NCI-H82 treated with DMSO at 0.1 percent for 48 hours (cell line): ENCODE results near the gene APOD.

Source experiments
- DNase-seq: peaks from one replicate; lab custom pipeline; 2025; ENCODE audit not compliant: unreplicated experiment; lab: John Stamatoyannopoulos, UW

The APOD gene

DNA sequence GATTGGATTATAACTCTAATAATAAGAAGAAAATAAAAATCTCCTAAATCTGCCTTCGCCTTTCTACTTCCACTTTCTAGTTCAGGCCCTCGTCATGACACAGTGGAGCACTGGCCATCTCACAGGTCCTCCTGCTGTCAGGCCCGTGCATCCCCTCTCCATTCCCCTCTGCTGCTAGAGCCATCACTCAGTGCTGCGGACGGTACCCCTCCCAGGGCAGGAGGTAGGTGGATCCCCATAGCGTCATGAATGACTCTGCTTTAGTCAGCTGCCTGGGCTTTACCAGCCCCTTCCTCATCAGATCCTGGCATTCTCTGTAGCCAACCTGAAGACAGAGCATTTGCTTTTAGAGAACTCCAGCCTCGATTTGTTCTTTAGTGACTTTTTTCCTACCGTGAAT is 28.6 kb downstream of the APOD start:
- no peak for DNase-seq

DNA sequence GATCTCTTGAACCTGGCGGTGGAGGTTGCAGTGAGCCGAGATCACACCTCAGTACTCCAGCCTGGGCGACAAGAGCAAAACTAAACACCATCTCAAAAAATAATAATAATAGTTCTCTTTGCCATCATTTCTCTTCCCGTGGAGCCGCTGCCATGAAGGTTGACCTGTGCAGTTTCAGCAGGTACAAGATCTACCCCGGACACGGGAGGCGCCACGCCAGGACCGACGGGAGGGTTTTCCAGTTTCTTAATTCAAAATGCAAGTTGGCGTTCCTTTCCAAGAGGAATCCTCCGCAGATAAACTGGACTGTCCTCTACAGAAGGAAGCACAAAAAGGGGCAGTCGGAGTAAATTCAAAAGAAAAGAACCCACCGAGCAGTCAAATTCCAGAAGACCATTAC is 29.3 kb downstream of the APOD start:
- DNase-seq: no peak

DNA sequence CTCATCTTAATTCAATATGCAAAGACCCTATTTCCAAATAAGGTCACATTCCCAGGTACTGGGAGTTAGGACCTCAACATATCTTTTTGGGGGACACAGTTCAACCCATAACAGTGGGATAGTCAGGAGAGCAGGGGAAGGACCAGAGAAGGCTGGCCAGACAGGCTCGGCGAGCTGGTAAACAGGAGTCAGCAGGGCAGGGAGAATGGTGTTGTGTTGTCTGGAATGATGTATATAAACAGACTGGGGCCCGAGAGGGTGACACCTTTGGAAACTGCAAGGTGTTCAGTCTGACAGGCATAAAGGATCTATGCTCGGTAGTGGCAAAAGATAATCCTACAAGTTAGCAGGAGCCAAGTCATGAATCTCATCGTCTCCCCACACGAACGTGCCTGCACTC is 30.5 kb downstream of the APOD start:
- DNase-seq: no peak

DNA sequence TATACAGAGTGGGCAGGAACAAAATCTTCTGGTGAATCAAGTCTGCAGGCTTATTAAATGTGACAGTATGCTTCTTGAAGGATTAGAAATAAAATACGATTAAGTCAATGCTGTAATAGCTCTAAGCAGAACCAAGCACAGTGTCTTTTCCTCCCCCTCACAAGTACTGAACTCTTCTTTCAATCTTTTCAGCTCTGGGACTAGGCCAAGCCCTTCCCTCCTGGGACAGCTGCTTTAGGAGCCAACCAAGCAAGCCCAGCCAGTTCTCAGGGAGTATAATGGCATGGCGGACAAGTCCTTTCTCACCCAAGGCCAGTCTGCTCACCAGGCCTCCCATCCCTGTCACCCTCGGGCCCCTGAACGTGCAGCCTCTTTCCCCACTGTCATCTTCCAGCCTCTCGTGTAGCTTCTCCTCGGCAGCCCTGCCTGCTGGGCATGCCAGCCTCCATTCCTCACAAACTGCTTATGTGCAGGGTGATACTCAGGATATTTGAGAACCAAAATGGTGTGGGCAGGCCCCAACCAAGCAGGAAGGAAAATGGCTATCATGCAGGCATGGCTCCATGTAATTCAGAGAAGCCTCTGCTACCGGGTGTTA is 32.3 kb downstream of the APOD start:
- DNase-seq: peak; percentile 65

DNA sequence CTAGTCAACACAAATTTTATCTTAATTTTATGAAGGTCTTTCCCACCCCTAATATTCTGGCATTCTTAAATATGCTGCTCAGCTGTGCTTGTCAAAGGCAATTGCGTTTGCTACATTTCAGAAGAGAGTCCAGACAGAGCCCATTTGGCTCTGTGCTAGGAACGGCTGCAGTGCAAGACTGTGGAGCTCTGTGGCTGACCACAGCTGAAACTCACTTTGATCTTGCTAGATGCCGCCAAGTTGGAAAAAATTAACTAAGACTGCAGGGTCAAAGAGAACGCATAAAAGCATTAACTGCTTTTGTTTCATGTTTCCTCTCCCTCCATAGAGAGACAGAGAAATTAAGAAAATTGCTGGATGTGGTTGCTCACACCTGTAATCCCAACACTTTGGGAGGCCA is 33.0 kb downstream of the APOD start:
- DNase-seq: no peak

DNA sequence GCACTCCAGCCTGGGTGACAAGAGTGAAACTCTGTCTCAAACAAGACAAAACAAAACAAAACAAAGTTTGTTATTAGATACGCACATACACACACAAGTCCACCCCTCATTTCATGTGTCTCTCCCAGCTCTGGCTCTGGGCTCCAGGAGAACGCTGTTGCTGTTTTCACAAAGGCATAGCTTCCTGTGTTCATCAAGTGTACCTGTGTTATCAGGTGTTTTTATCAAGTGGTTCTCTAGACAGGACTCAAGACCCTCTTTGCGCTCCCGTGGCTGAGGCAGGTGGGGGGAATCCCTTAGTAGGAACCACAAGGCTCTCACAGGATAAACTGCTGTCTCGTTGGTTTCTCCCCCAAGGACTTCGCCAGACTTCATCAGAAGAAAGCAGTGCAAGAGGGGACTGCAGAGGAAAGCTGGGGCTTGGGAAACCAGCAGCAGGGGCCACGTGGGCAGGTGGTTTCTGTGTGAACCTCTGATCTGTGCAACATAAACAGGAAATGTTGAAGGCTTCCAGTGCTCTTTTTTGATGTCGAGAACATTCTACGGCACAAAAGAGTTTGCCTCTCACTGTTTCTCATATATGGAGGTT is 33.7 kb downstream of the APOD start:
- DNase-seq: no peak

DNA sequence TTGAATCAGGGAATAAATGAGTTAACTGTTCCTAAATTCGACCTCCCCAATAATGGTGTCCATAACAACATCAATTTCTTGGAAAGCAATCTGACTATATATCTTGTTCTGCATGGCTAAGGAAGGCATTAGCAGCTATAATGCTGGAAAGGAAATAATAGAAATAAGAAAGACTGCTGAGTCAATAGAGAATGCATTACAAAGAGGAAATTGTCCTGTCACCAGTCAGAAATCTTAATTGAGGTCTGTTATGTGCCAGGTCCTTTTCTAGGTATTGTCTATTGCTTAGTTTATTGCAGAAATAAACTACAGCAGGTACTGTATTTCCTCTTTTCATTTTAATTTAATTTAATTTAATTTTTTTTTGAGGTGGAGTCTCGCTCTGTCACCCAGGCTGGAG is 34.8 kb downstream of the APOD start:
- no peak for DNase-seq

DNA sequence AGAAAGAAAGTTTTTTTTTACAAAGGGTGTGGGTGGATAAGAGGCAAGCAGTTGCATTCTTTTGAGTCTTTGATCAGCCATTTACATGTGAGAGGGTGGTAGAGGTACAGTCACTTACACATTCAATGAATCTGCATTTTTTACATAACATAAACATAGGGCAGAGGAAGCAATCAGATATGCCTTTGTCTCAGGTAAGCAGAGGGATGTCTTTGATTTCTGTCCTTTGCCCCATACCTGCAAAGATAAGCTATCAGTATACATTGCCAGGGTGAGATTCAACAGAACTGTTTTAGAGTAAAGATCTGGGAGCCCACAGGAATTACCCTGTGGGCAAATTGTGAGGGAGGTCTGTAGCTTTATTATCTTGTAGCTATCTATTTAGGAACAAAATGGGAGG is 35.2 kb downstream of the APOD start:
- no peak for DNase-seq

DNA sequence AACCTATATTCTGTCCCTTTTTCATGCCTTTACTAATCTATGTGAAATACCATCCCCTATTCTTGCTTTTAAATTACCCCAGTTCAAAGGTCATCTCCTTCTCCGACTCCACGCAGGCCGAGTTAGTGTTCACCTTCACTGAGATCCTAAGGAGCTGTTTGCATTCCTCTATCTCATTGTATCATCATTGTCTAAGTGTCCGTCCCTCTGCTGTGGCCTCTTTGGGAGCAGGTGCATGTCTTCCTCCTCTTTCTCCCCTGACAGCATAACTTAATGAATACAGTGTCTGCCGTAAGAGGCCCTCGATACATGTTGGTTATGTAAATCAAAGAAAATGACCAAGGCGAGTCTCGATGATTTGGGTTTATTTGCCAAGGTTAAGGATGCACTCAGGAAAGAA is 35.7 kb downstream of the APOD start:
- no peak for DNase-seq

DNA sequence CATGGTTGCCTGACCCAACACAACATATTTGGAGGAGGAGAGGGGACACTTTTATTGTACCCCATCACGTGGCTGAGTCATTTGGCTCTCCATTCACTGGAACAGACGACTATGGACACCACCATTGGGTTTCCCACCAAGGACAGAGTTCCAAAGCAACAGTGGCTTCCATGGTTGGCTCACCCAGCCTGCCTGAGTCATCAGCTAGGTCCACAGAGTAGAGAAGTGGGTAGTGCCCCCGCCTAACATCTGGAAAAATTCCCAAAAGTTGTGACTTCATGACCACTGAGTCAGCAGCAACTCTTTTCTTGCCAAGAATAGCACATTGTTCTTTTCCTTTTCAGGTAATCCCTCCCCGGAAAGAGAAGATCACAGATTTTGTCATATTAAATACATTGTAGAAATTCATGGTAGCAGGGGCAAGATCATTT is 37.6 kb downstream of the APOD start:
- no peak for DNase-seq

DNA sequence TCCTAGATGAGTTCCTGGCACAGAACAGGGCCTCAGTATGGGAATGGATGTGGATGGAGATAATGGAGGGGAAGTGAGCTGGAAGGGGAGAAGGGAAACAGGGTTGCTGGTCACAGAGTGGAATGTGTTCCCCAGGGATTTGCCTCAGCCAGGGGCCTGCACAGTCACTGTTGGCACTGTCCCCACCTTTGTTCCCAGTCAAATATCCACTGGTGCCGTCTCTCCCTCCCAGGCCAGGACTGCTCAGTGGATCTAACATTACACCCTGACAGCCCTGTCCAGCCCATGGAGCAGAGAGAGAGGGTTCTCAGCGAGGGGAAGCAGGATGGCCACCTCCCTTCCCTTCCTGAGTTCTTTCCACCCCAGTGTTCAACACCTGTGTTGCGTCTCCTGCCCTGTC is 39.1 kb downstream of the APOD start:
- DNase-seq: no peak

DNA sequence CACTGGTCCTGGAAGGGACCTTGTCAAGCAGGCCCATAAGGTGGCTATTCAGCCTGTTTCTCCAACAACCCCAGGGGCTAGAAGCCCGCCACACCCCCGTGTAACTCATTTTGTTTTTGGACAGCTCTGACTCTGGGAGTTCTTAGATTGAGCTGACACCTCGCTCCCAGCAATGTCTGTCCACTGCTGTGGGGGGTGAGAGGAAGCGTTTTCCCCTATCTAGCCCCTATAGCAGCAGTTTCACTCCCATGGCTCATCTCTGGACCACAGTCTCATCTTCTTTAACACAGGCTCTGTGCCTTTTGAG is 39.6 kb downstream of the APOD start:
- no peak for DNase-seq

DNA sequence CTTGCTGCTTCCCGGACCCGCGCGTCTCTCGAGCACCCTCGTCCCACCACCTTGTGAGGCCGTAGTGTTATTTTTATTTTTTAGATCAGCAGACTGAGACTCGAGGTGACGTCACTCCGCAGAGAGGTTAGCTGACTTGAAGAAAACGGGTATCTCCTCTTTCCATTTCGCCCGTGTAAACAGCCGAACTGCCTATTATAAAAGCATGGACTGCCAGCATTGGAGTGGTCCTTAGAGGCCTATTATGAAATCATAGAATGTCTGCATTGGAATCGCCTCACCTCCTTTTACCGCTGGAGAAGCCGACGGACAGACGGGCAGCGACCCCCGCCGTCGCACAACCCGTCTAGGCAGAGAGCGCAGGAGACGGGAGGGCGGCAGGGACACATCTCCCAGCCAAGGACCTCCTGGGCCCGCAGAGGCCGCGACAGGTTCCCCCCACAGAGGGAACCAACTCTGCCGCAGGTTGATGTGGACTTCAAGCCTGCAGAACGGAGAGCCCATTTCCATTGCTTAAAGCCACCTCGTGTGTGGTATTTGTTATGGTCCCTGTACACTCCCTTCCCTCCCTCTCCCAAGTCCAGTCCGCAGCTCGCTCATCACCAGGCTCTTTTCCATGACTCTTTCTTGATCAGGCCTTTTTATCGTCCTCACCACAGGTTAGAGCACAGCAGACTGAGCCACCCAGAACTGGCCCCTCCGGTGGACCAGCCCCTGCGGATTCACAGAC is 40.1 kb downstream of the APOD start:
- DNase-seq: no peak

DNA sequence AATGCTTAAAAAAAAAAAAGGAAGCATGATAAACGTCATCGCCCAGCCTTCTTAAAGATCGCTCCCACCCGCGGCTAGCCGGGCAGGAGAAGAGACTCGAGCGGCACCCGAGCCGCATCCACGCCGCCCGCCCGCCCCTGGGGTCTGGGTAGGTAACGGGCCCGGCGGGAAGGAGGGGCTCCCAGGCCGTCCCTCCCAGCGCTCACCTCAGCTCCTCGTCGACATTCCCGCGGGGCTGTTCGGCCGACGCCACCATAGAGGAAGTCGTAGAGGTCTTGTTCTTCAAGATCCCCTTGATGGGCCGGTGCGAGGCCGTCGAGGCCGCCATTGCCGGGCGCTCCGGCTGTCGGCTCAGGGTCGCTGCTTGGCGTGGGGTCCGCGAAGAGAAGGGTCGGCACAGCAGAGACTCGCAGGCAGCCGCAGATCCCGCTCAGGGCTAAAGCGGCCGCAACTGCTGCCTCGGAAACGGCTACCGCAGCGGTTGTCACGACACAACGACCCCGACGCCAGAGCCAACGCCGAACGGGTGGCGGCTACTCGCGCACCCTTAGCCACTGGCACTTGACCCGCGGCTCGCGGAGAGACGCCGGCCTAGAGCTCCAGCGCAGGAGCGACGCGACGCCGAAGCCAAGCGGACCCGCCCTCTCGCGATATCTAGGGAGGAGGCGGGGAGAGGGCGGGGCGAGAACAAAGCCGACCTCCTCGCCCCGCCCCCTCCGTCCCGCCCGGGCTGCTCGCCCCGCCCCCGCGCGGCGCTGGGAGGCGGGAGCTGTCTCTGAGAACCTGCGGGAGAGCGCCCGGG is 40.8 kb downstream of the APOD start, which contains the start of gene PPP1R2:
PPP1R2 (minus strand) TSS at position 628 of the 802 bp plus-strand sequence; CDS start at position 328, 300 bp downstream.
- DNase-seq: peak; percentile 81

DNA sequence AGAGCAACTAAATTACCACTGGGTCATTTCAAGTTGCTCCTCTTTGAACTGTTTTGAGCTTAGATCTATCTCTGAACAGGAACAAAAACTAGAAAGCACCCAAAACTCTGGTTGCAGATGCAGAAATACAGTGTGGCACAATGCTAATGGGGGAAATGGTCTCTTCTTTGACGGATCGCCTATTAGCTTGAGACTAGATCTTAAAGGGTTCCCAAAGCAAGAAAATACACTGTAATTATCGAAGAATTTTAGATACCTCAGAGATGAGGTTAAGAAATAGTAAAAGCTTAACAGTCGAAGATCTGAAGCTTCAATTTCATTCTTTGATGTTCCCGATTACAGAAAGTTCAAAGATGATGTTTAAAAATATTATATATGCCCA is 41.4 kb downstream of the APOD start:
- DNase-seq: no peak

DNA sequence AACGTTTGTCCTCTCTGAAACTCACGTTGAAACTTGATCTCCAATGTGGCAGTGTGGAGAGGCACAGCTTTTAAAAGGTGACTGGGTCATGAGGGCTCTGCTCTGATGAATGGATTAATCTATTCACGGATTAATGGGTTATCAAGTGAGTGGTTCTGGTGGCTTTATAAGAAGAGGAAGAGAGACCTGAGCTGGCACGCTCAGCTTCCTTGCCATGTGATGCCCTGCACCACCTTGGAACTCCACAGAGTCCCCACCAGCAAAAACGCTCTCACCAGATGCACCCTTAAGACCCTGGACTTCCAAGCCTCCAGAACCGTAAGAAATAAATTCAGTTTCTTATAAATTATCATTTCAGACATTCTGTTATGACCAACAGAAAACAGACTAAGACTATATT is 43.2 kb downstream of the APOD start:
- peak; percentile 75 for DNase-seq

DNA sequence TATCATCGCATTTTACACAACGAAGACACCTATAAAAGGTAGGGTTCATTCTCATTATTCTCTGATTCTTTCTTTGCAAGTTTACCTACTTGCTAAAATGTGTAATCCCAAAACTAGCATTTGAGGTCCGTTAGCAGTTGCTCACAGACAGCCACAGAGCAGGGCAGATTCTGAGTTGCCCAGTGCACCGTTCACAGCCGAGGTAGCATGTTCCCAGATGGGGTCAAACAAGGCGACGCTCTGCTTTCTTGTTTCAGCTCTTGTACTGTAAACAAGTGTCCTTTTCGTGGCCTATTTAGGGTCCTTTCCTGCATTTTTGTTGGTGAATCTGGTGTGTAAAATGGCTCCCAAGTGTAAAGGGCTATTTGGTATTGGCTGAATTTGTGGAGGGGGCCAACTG is 43.7 kb downstream of the APOD start:
- no peak for DNase-seq

DNA sequence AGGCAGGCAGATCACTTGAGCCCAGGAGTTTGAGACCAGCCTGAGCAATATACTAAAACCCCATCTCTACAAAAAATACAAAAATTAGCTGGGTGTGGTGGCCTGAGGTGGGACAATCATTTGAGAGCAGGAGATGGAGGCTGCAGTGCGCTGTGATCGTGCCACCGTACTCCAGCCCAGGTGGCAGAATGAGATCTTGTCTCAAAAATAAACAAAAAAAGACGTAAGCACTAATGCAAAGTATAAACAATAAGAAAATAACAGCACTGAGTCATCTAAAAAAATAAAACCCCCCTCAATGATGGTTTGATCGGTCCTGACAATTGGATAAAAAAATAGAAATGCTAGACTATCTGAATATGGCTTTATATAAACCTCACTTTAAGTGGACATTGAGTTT is 44.3 kb downstream of the APOD start:
- no peak for DNase-seq

DNA sequence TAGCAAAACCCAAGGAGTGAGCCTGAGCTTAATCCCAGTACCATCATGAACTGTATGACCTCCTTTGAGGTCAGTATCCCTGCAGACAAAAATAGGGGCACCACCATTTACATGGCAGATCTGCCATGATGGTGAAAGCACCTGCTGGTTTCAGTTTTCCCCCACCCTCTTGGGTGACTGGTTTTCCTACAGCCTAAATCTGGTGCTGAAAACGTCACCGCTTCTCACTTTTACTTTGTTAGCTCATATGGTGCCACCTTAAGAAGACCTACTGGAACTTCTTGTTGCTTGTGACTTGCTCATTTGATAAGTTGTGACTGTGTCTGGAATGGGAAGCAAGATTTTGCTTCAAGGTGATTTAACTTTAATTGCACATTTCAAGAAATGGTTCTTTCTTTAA is 45.7 kb downstream of the APOD start:
- DNase-seq: no peak

DNA sequence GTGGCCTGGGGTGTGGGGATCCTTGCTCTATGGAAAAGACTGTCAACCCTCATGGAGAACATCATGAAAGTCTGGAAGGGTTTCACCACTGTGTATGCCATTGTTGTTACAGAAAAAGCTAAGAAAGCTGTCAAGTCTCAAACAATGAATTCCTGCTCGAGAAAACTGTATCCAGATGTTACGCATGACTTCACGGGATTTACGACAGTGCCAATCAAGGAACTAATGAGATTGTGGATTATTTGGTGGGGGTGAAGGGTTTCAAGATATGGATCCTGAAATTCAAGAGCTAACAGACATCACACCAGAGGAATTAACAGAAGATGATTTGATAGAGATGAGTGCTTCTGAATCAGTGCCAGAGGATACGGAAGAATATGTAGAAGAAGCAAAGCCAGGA is 48.4 kb downstream of the APOD start:
- peak; percentile 74 for DNase-seq

DNA sequence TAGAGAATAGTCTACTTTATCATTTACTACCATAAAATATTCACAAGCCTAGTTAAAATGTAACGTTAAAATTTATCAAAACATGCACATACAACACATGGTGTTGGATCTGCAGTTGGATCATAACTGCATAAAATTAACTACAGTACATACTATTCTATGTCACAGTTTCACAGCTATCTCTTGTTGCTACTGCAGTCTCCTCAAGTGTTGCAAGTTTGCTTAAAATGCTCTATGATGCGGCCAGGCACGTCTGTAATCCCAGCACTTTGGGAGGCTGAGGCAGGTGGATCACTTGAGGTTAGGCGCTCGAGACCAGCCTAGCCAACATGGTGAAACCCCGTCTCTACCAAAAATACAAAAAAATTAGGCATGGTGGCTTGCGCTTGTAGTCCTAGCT is 50.9 kb downstream of the APOD start:
- no peak for DNase-seq

DNA sequence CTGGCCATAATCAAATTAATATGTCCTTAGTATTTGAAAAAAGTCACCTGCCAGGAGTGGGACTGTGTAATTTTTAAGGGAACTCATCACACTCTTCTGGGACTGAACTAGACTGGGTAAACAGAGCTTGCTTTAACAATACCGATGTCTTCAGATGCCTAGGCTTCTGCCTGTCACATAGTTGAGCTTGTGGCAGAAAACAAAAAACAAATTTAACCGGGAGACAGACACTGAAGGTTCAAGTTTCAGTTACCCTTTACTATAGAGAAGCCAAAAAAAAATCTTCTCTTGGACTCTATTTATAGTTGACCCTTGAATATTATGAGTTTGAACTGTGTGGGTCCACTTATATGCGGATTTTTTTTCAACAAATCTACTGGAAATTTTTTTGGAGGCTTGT is 51.4 kb downstream of the APOD start:
- no peak for DNase-seq
